ENCODE results near the gene RNF208. TPM values are rescaled to one million over a fixed set of nuclear protein-coding genes. Genes with fewer than 3 reads are reported as not detected.

Gene RNF208
- total and polyA plus RNA-seq, 9 of the 15 experiments (the other 6 are each of a cell fraction or from before 2014, with no cell fraction given) = 0.15 to 6.9 (median 0.50) TPM; not detected in 2

GRCh38 chr9:137254624-137255447, 32.8 kb upstream of the RNF208 start, which contains the start of gene NELFB (continued):
- no peak for TF ChIP-seq NR2C2 (CRISPR knock-in tag; IDR thresholded peaks at IDR 0.05)
- peak; percentile 79 for TF ChIP-seq NR2C2 (tag; IDR thresholded peaks at IDR 0.05)
- TF ChIP-seq ZNF511 (CRISPR knock-in tag; IDR thresholded peaks at IDR 0.05) = peak; percentile 45
- no peak; the same call in 1 of the 2 replicates for TF ChIP-seq EP400 (IDR thresholded peaks at IDR 0.05)
- no peak for TF ChIP-seq ZNF764 (CRISPR knock-in tag; IDR thresholded peaks at IDR 0.05; ENCODE audit: low read depth)
- TF ChIP-seq TFE3 (CRISPR knock-in tag; IDR thresholded peaks at IDR 0.05) = no peak
- no peak for TF ChIP-seq THRA (IDR thresholded peaks at IDR 0.05)
- no peak for TF ChIP-seq YBX1 (IDR thresholded peaks at IDR 0.05)
- TF ChIP-seq TAL1 (IDR thresholded peaks at IDR 0.05) = no peak
- TF ChIP-seq MLLT1 (IDR thresholded peaks at IDR 0.05) = no peak
- TF ChIP-seq KLF6 (CRISPR knock-in tag; IDR thresholded peaks at IDR 0.05; ENCODE audit: borderline replicate concordance) = no peak
- TF ChIP-seq NCOA1 (IDR thresholded peaks at IDR 0.05; ENCODE audit: low read depth) = no peak
- no peak for TF ChIP-seq KLF16 (IDR thresholded peaks at IDR 0.05)
- no peak for TF ChIP-seq SMARCC2 (IDR thresholded peaks at IDR 0.05; ENCODE audit: low read depth)
- TF ChIP-seq ZNF655 (CRISPR knock-in tag; IDR thresholded peaks at IDR 0.05) = no peak
- TF ChIP-seq ID3 (CRISPR knock-in tag; IDR thresholded peaks at IDR 0.05) = no peak
- no peak for TF ChIP-seq ID3 (tag; IDR thresholded peaks at IDR 0.05)
- no peak for TF ChIP-seq ZNF3 (CRISPR knock-in tag; IDR thresholded peaks at IDR 0.05)
- TF ChIP-seq SREBF1 (IDR thresholded peaks at IDR 0.05; ENCODE audit: borderline replicate concordance, low read depth, low read length) = no peak
- TF ChIP-seq SRSF3 (IDR thresholded peaks at IDR 0.05; ENCODE audit: insufficient read depth, low read length) = no peak
- TF ChIP-seq HNRNPK (IDR thresholded peaks at IDR 0.05; ENCODE audit: low read depth, low read length, poor library complexity, severe bottlenecking) = no peak
- TF ChIP-seq NONO (IDR thresholded peaks at IDR 0.05; ENCODE audit: low read depth in 2 of 2, low read length in 1 of 2) = peak in 1 of 2 experiments; percentile 88; a peak in 2 of 4 replicates

Measured in K562 (cell line).